ENCODE data around the gene PDPR. TPM values are rescaled to one million over a fixed set of nuclear protein-coding genes. Genes with fewer than 3 reads are reported as not detected.
"Not testable (repeated sequence)": the region's sequence is repeated elsewhere in the genome, so short reads cannot be mapped to it uniquely, and the experiment has no call there.

The PDPR gene
- total RNA-seq (10 to 100 TPM; 53.6 to 56.0 TPM), polyA plus RNA-seq (ENCODE audit: insufficient read depth, low read depth, low replicate concordance) (28.6 TPM)
- long read RNA-seq, donor 1, partial matches to known transcripts, result 71 of 71 reads
- long read RNA-seq, donor 1, other reads (novel, unspliced or antisense), result 0 of 71 reads
- long read RNA-seq, donor 2, full-length matches to known transcripts, result 2 of 2 reads
- long read RNA-seq, donor 2, partial matches to known transcripts, result 0 of 2 reads
- long read RNA-seq, donor 2, other reads (novel, unspliced or antisense), result 0 of 2 reads

DNA sequence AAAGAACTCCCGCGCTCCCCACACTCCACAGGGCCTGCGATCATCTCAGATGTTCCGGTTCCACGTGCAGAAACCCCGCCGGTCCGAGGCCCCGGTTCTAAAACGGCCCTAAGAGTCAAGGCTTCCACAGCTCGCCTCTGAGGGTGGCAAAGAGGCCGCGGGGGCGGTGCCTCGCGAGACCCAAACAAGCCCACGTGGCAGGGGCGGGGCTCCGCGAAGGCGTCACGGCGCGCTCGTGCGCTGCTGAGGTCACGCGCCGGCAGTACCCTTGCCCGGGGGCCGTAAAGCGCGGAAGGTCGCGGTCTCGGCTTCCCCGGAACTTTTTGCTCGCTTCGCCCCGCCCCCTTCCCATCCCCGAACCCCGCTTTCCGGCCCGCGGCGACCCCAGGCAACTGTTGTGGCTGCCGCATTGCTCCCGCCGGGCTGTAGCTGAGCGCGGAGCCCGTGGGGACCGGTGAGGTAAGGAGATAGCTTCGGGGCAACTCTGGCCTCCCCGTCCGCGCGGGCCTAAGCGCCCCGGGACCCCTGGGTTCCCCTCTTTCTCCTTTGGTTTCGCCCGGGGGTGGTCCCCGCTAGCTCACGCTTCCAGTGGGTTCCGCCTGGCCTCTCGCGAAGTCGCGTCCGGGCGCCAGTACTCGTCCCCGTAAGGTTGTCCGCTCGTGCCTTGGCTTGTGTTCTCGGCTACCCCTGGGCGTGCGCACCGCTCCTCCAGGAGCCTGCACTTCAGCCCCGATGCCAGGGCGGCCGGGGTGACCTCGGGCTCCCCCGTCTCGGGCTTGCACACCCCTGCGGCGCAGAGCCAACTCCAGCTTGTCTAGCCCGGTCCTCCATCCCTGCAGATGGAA is at the start of gene PDPR:
TSS of gene PDPR (plus strand) at position 351 of the 845 bp plus-strand sequence. CDS start 6,161 bp downstream, outside the sequence.
- peak; percentile 96 for DNase-seq
- Histone ChIP-seq H3K27ac (peak within 1 kb of the TSS; percentile 86 to 88), H3K4me3 (peak within 1 kb of the TSS; percentile 65 to 87)
- H3K4me1 ChIP-seq; intact Hi-C loops (cut with DNase I; ENCODE audit: low total_unique reads); H3K27me3 ChIP-seq; H3K9me3 ChIP-seq; H3K36me3 ChIP-seq (ENCODE audit: low read depth, missing control alignments): not testable (repeated sequence)
- 0 to 1% methylated on average over 29 to 52 of the region's 88 CpGs for WGBS, 2 donors

DNA sequence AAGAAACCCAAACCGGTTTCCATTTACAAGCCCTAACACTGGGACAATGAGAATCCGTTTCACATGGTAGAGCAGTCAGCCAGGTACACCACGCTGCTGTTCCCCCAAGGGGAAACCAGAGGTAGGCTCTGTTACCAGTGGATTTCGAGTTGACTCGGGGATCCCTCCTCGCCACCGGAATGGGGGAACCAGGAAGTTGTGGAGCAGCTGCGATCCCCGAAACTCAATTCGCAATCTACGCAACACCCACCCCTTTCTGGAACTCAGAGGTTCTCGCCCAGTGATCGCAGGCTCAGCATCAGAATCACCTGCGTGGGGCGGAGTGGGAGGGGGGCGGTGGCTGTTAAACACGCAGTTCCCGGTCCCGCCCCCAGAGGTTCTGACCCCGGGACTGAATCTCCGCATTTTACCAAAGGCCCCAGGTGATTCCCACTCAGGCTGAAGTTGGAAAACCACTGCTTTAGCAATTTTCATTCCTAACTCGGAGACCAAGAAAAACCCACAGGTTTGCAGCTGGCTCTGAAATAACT is 49.2 kb upstream of the PDPR start:
- TF ChIP-seq, protein P1, sequence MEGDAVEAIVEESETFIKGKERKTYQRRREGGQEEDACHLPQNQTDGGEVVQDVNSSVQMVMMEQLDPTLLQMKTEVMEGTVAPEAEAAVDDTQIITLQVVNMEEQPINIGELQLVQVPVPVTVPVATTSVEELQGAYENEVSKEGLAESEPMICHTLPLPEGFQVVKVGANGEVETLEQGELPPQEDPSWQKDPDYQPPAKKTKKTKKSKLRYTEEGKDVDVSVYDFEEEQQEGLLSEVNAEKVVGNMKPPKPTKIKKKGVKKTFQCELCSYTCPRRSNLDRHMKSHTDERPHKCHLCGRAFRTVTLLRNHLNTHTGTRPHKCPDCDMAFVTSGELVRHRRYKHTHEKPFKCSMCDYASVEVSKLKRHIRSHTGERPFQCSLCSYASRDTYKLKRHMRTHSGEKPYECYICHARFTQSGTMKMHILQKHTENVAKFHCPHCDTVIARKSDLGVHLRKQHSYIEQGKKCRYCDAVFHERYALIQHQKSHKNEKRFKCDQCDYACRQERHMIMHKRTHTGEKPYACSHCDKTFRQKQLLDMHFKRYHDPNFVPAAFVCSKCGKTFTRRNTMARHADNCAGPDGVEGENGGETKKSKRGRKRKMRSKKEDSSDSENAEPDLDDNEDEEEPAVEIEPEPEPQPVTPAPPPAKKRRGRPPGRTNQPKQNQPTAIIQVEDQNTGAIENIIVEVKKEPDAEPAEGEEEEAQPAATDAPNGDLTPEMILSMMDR (IDR thresholded peaks at IDR 0.05), result peak in 1 of 3 experiments; percentile 21
- Histone ChIP-seq H3K27ac (peak overlapping the region; percentile 89 to 91), H3K4me3 (peak overlapping the region; percentile 78 to 93)
- H3K27me3 ChIP-seq; H3K9me3 ChIP-seq; H3K4me1 ChIP-seq; intact Hi-C loops (cut with DNase I; ENCODE audit: low total_unique reads); H3K36me3 ChIP-seq (ENCODE audit: low read depth, missing control alignments): not testable (repeated sequence)
- WGBS, 2 donors, result 1 to 2% methylated on average over 15 to 22 of the region's 22 CpGs
- DNase-seq, result peak; percentile 80

DNA sequence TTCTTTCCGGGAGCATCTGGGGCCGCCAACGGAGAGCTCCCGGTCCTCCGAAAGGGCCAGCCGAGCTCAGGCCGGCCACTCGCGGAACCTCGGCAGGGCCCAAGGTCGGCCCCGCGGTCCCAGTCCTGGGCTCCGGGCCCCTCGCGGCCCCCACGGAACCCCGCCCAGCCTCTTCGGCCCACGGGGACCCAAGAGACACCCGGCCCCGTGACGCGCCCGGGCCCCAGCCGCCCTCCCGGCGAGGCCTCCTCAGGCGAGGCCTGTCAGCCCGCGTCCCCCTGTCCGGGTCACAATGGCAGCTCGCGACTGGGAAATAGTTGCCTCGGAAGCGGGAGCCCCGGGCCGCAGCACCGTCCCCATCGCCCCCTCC is 48.8 kb upstream of the PDPR start:
- H3K27me3 ChIP-seq; H3K36me3 ChIP-seq (ENCODE audit: low read depth, missing control alignments); H3K9me3 ChIP-seq; intact Hi-C loops (cut with DNase I; ENCODE audit: low total_unique reads); DNase-seq; H3K4me1 ChIP-seq: not testable (repeated sequence)
- Histone ChIP-seq H3K4me3 (peak overlapping the region; percentile 78 to 93), H3K27ac (peak overlapping the region; percentile 89 to 91)
- WGBS, 2 donors, result 0% methylated on average over 12 of the region's 40 CpGs; no CpG with 5 or more reads in 1 of the 2 donors

DNA sequence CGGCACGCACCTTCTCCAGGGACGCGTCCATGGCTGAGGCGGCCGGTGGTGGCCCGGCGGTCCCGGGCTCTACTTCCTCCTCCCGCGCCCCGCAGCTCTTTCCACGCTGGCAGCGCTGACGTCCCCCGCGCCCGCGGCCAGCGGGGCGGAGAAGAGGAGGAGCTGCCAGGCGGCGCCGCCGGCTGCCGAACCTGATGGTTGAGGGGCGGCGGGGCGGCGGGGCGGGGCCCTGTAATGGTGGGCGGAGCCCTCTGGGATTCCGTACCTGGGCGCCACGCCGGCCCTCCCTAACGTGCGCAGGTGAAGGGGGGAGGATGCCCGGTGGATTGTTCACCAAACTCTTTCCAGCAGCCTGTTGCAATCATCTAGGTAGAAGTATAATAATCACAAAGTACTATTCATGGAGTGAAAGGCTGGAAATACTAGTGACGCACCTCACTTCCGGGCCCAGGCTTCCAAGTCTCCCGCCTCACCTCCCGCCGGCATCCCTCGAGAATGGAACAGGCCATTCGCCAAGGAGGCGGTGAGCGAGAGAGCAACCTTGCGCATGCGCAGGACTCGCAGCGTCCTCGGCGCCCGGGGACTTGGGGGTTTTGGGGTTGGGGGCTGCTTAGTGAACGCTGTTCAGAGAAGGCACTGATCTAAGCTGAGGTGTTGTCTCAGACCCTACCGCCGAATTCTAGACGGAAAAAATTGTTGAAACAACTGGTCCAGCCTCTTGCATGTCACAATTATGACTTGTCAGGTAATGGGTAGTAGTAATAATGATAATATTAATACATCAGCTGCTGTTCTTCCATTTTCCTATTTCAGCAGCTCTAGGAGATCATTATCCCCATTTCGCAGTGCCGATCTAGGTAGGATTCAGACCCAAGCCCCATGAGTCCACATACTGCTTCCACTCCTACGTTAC is 48.1 kb upstream of the PDPR start:
- WGBS, 2 donors, result 1% methylated on average over 27 to 43 of the region's 62 CpGs
- H3K36me3 ChIP-seq (ENCODE audit: low read depth, missing control alignments); H3K9me3 ChIP-seq; H3K4me1 ChIP-seq; H3K27me3 ChIP-seq; intact Hi-C loops (cut with DNase I; ENCODE audit: low total_unique reads): not testable (repeated sequence)
- H3K27ac ChIP-seq, result peak overlapping the region; percentile 89 to 91
- DNase-seq, result peak; percentile 92
- H3K4me3 ChIP-seq, result peak overlapping the region; percentile 78 to 93

DNA sequence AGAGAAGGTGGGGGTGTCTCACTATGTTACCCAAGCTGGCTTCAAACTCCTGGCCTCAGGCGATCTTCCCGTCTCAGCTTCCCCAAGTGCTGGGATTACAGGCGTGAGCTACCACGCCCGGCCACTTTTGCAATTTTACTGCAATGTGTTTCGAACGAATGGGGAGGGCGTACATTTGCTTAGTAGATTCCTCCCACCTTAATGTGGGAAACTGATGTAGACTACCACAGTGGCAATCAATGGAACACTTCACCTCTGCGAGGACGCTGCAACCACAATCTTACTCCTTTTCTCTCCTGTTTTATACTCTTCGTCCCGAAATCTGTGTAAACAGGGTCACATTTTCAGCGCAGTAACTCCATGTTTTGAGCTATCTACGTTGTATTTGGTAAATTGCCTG is 47.4 kb upstream of the PDPR start:
- DNase-seq; H3K36me3 ChIP-seq (ENCODE audit: low read depth, missing control alignments); H3K27ac ChIP-seq; H3K27me3 ChIP-seq; H3K4me1 ChIP-seq; intact Hi-C loops (cut with DNase I; ENCODE audit: low total_unique reads); H3K9me3 ChIP-seq: not testable (repeated sequence)
- 11 to 15% methylated on average over 14 of the region's 14 CpGs for WGBS, 2 donors
- peak overlapping the region in 1 of 2 donors; percentile 93 for H3K4me3 ChIP-seq

DNA sequence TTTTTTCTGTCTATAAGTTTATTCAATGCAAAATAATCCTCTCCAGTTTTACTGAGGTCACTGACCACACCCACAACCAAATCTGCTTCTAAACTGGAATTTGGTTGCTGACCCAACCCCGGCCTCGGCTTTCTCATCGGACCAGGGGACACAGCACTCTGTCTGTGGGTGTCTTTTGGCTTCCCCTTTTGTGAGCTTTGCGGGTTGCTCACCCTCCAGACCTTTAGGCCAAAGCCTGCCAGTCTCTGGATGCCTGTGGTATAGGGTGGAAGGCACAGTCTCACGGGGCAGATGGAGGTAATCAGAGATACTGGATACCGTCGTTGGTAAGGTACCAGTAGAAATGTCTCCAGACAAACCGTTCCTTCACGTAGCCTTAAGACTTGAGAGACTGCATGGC is 35.1 kb upstream of the PDPR start:
- H3K4me3 ChIP-seq; H3K36me3 ChIP-seq (ENCODE audit: low read depth, missing control alignments); H3K4me1 ChIP-seq; H3K27me3 ChIP-seq; intact Hi-C loops (cut with DNase I; ENCODE audit: low total_unique reads); H3K9me3 ChIP-seq; H3K27ac ChIP-seq; DNase-seq: not testable (repeated sequence)
- WGBS, 2 donors, result 86 to 94% methylated on average over 5 to 9 of the region's 9 CpGs

DNA sequence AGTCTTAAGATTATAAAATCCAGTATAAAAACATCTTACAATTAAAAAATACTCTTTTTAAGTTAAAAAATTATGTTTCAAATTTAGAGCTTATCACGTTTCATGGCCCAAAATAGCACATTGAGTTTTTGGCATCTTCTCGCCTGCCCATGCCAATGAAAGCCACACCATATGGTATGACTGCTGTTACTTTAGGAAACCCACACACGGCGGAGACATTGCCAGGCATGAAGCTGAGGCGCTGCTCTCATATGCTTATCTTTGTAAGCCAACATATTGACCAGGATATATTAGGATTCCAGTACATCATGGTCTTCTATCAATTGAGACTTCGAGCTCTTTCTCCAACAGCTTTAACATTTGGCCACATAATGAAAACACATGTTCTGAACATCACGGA is 32.9 kb upstream of the PDPR start:
- WGBS, 2 donors, result 50 to 64% methylated on average over 7 of the region's 7 CpGs

DNA sequence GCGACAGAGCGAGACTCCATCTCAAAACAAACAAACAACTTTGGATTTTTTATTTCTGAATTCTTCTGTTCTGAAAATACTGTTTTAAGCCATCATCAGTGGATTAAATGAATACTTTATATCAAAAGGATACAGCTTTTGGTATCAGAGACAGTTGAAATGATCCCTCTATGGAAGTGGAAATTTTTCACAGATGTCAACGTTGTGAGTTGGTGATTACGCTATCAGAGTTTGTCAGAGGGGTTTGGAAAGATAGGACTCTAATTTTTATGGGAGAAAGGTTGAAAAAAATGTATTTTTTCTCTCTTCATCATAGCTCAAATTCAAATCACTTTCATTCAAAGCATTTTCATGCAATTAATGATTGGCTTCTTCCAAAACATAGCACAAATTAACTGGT is 30.2 kb upstream of the PDPR start:
- H3K36me3 ChIP-seq (ENCODE audit: low read depth, missing control alignments); H3K27ac ChIP-seq; H3K27me3 ChIP-seq; DNase-seq; H3K4me1 ChIP-seq; H3K4me3 ChIP-seq; intact Hi-C loops (cut with DNase I; ENCODE audit: low total_unique reads); H3K9me3 ChIP-seq: not testable (repeated sequence)
- WGBS, 2 donors, result 70 to 89% methylated on average over 2 to 4 of the region's 4 CpGs

More for the DNA sequence above, 32.9 kb upstream of the PDPR start:
- H3K4me1 ChIP-seq; H3K4me3 ChIP-seq; DNase-seq; H3K27ac ChIP-seq; intact Hi-C loops (cut with DNase I; ENCODE audit: low total_unique reads); H3K27me3 ChIP-seq; H3K36me3 ChIP-seq (ENCODE audit: low read depth, missing control alignments); H3K9me3 ChIP-seq: not testable (repeated sequence)

DNA sequence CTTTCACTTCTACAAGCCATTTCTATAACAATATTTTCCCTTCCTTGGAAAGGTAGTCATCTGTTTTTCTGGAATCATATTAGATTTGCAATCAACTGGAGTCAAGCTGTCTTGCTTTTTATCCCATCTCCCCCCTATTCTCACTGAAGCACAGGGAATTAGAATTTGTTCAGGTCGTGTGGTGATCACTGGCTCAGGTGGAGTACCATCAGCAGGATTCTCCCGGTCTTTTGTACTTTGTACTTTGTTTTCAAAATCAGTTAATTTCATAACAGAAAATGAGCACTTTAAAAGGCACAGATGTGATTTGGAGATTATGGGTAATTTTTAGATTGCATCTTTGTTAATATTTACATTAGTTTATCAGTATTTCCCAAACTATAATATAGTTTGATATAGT is 26.0 kb upstream of the PDPR start:
- H3K9me3 ChIP-seq; H3K4me1 ChIP-seq; H3K36me3 ChIP-seq (ENCODE audit: low read depth, missing control alignments); DNase-seq; H3K27me3 ChIP-seq; H3K27ac ChIP-seq; H3K4me3 ChIP-seq; intact Hi-C loops (cut with DNase I; ENCODE audit: low total_unique reads): not testable (repeated sequence)
- 71 to 75% methylated on average over 2 of the region's 2 CpGs for WGBS, 2 donors

DNA sequence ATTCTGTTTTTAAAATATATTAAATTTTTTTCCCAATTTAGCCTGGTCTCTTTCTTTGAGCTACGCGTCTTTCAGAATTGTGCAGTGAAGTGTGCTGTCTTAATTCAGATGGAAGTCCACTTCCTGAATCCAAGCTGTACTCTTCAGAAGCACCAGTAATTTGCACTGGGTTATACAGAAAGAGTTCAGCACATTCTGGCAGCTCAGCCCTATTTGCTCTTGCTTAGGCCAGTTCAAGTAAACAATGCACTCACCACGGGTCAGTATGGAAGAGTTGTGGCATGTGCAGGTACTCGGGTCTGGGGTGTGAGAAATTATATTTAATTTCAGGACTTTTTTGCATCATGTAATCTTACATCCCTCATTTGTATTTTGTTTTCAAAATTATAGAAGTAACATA is 25.3 kb upstream of the PDPR start:
- H3K27ac ChIP-seq, result not testable (repeated sequence)
- WGBS, 2 donors, result 86% methylated on average over 1 of the region's 4 CpGs

More for the DNA sequence above, 25.3 kb upstream of the PDPR start:
- DNase-seq; H3K4me3 ChIP-seq; H3K36me3 ChIP-seq (ENCODE audit: low read depth, missing control alignments); H3K4me1 ChIP-seq; H3K27me3 ChIP-seq; intact Hi-C loops (cut with DNase I; ENCODE audit: low total_unique reads); H3K9me3 ChIP-seq: not testable (repeated sequence)
